GM12878 (cell line): ENCODE measurements around the gene NEK10. TPM values are rescaled to one million over a fixed set of nuclear protein-coding genes. Genes with fewer than 3 reads are reported as not detected.

Source experiments
- ATAC-seq: fragments of 200-7000 bp; cut with Tn5 transposase; 3 replicates; pipeline ENCODE4 v1.9.1; 2020; ENCODE audit warnings: mild to moderate bottlenecking, moderate library complexity
- BruUV-seq: library from RNA; stranded (reverse); fragments of 400-500 nt; replicated peaks from 2 replicates; lab custom pipeline; 2021; lab: Mats Ljungman, UMichigan
- CTCF ChIA-PET: fragments of 300-600 bp; sonication (Branson Sonifier 250); formaldehyde crosslinking; extraction: SDS; loops from one replicate; lab custom pipeline; 2021; ENCODE audit warnings: inconsistent platforms; lab: Yijun Ruan, JAX
- POLR2A ChIA-PET: fragments of 350-600 bp; formaldehyde crosslinking; extraction: SDS; loops from one replicate; lab custom pipeline; 2021; ENCODE audit warnings: inconsistent platforms; lab: Charles Lee
- RAD21 ChIA-PET: fragments of 300-600 bp; sonication (Branson Sonifier 250); formaldehyde crosslinking; loops from one replicate; lab custom pipeline; 2023; ENCODE audit warnings: antibody characterized with exemption; ENCODE audit not compliant: unreplicated experiment; lab: Charles Lee
- SMC1A ChIA-PET: fragments of 300-600 bp; sonication (Branson Sonifier 250); formaldehyde crosslinking; loops from one replicate; lab custom pipeline; 2023; ENCODE audit not compliant: unreplicated experiment, uncharacterized antibody; lab: Charles Lee
- DNase-seq: peaks from one replicate; pipeline ENCODE4 v3.0.0-alpha.2; 2011; ENCODE audit warnings: low read depth, low spot score
- FAIRE-seq: peaks from 3 replicates; lab custom pipeline; 2011; peaks lifted over from hg19 to GRCh38; lab: Jason Lieb, UNC
- H2AFZ ChIP-seq: 2 replicates; pipeline ENCODE4 v1.6.0; 2011; ENCODE audit warnings: low read depth, low read length, control low read depth; ENCODE audit not compliant: control insufficient read depth
- H3K27ac ChIP-seq: 2 replicates; pipeline ENCODE4 v1.5.1; 2011; ENCODE audit warnings: control low read depth; ENCODE audit not compliant: control insufficient read depth, insufficient read depth
- H3K27me3 ChIP-seq, 2 experiments: replicated peaks in 1 of 2; 2 replicates each; pipeline versions ENCODE4 v1.6.0 to v1.6.1; 2011; ENCODE audit warnings: low read length in 1 of 2; ENCODE audit not compliant: control insufficient read depth in 2 of 2, insufficient read depth in 2 of 2
- H3K36me3 ChIP-seq, 2 experiments: 2 replicates each; pipeline ENCODE4 v1.5.1; 2011; ENCODE audit warnings: low read length in 1 of 2; ENCODE audit not compliant: control insufficient read depth in 2 of 2, insufficient read depth in 2 of 2
- H3K4me1 ChIP-seq: 2 replicates; pipeline ENCODE4 v1.6.1; 2011; ENCODE audit warnings: mild to moderate bottlenecking, low read length, moderate library complexity, mixed read lengths; ENCODE audit not compliant: control insufficient read depth, insufficient read depth
- H3K4me2 ChIP-seq: 2 replicates; pipeline ENCODE4 v1.6.0; 2011; ENCODE audit warnings: control low read depth; ENCODE audit not compliant: control insufficient read depth, insufficient read depth
- H3K4me3 ChIP-seq: fragments of 200-600 bp; sonication (generic); 2 replicates; pipeline ENCODE4 v1.5.1; 2016
- H3K79me2 ChIP-seq: 2 replicates; pipeline ENCODE4 v1.6.0; 2011; ENCODE audit warnings: low read length; ENCODE audit not compliant: control insufficient read depth, insufficient read depth
- H3K9ac ChIP-seq: 2 replicates; pipeline ENCODE4 v1.8.0; 2011; ENCODE audit warnings: low read length, control low read depth, mixed read lengths; ENCODE audit not compliant: control insufficient read depth, insufficient read depth
- H3K9me3 ChIP-seq: replicated peaks from 3 replicates; pipeline ENCODE4 v1.5.1; 2011; ENCODE audit warnings: mild to moderate bottlenecking, low read length; ENCODE audit not compliant: control insufficient read depth, insufficient read depth
- H4K20me1 ChIP-seq: 2 replicates; pipeline ENCODE4 v1.6.0; 2011; ENCODE audit not compliant: control insufficient read depth, insufficient read depth
- IKZF1 ChIP-seq: fragments of 450-650 bp; conservative IDR thresholded peaks from 2 replicates; pipeline ENCODE4 v1.6.1; 2017; ENCODE audit warnings: antibody characterized with exemption, mild to moderate bottlenecking
- MYB ChIP-seq: fragments of 150-350 bp; IDR thresholded peaks from 2 replicates; pipeline ENCODE4 v1.6.1; 2014; ENCODE audit warnings: mild to moderate bottlenecking, low read depth, low read length, borderline replicate concordance
- RUNX3 ChIP-seq: IDR thresholded peaks from 2 replicates; pipeline ENCODE4 v1.6.1; 2012; ENCODE audit warnings: low read length, inconsistent platforms
- SMAD1 ChIP-seq: fragments of 450-650 bp; IDR thresholded peaks from 2 replicates; pipeline ENCODE4 v1.6.1; 2018; ENCODE audit warnings: mild to moderate bottlenecking, low read depth; ENCODE audit not compliant: partially characterized antibody
- SP1 ChIP-seq: IDR thresholded peaks from one replicate; pipeline ENCODE4 v1.6.1; 2011; ENCODE audit warnings: low read depth, low read length
- SPI1 ChIP-seq: IDR thresholded peaks from 2 replicates; pipeline ENCODE4 v1.6.1; 2011; ENCODE audit warnings: low read depth, mild to moderate bottlenecking, low read length, moderate library complexity, borderline replicate concordance; ENCODE audit not compliant: insufficient read depth
- ZZZ3 ChIP-seq: IDR thresholded peaks from 2 replicates; pipeline ENCODE4 v1.6.1; 2011; ENCODE audit warnings: low read depth; ENCODE audit not compliant: control insufficient read depth, insufficient read length
- WGBS: methylation state at CpG from one replicate; pipeline ENCODE4 v1.1.6; 2016; ENCODE audit warnings: low lambda C conversion rate; ENCODE audit not compliant: insufficient replicate concordance, insufficient coverage; ENCODE audit errors: missing lambda C conversion rate; 5-methylcytosine and 5-hydroxymethylcytosine counted together
- in situ Hi-C: fragments of 300-500 bp; cut with MboI; formaldehyde crosslinking; loops from 9 replicates; pipeline ENCODE4 v1.14.3; 2018; ENCODE audit warnings: mixed read lengths
- intact Hi-C: fragments of 100-400 bp; cut with micrococcal nuclease; formaldehyde crosslinking; loops from one replicate; pipeline ENCODE4 v1.14.2; 2022; ENCODE audit not compliant: unreplicated experiment
- polyA plus RNA-seq, 11 experiments: library from polyadenylated mRNA; depleted of rRNA in 4 of 11; unstranded in 6 of 11; stranded (reverse) in 5 of 11; fragments of >200 nt; fragmentation: Nextera tagmentation in 4 of 11; fragmentation: Illumina TruSeq in 1 of 11; extraction: Ambion mirVana in 4 of 11; extraction: Trizol in 1 of 11; gene quantifications; 1 replicate in 1 of 11; 2 replicates in 10 of 11; pipeline versions ENCODE4 v1.2.1 to v1.2.3, GENCODE V29; 2011 to 2016; ENCODE audit warnings: inconsistent platforms in 2 of 11, missing spikeins in 2 of 11, low read depth in 1 of 11
- total RNA-seq, 4 experiments: library from RNA; depleted of rRNA in 3 of 4; stranded (reverse); fragments of >200 nt in 3 of 4; fragmentation: Illumina TruSeq in 1 of 4; extraction: Trizol in 1 of 4; gene quantifications; 2 replicates each; pipeline versions ENCODE4 v1.2.1 to v1.2.3, GENCODE V29; 2013 to 2021
- TF ChIP-seq, protein P1 (sequence below): fragments of 450-650 bp; IDR thresholded peaks from 2 replicates; pipeline ENCODE4 v1.6.1; 2017; ENCODE audit warnings: mild to moderate bottlenecking
- TF ChIP-seq, protein P2 (sequence below): fragments of 450-650 bp; formaldehyde crosslinking; IDR thresholded peaks from 2 replicates; pipeline ENCODE4 v1.5.0; 2022; ENCODE audit warnings: mild to moderate bottlenecking, missing genetic modification characterization

The NEK10 gene
- total and polyA plus RNA-seq, 10 of the 15 experiments (the other 5 are each of a cell fraction or from before 2014, with no cell fraction given) = 0.06 to 0.40 (median 0.16) TPM; not detected in 2

DNA sequence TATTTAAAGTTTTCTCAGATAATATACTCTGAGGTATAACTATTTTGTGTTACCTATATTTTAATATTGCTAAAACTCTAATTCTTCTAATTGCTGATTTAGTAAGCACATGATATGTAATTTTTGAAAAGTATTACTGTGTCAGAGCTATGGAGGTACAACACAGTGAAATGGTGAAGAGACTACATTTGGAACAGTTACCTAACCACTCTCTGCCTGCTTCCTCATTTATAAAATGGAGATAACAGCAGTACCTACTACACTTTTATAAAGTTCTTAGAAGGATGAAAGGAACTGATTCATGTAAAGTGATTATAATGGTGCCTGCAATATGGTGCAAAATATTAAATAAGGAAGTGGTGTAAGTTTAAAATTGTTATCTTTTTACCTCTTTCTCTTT lies 16.3 kb upstream of the NEK10 start:
- Histone ChIP-seq H3K9ac (no peak overlapping the region), H4K20me1 (no peaks in the 10 kb centered on the region), H3K36me3 (peaks cover 0 to 5% of the 10 kb centered on the region in 2 experiments; a peak in 2 of 4 replicates), H3K4me1 (no peaks in the 10 kb centered on the region), H3K27ac (no peak overlapping the region), H3K4me3 (no peak overlapping the region), H3K4me2 (no peak overlapping the region), H3K79me2 (no peaks in the 10 kb centered on the region), H3K27me3 (no peaks in the 10 kb centered on the region), H3K9me3 (no peaks in the 10 kb centered on the region), H2AFZ (no peak overlapping the region)
- DNase-seq (no peak), FAIRE-seq (no peak), ATAC-seq (no peak)
- CTCF ChIA-PET = no interaction called here
- intact Hi-C loops (no loop called here), in situ Hi-C loops (no loop called here)
- RAD21 ChIA-PET = no interaction called here
- POLR2A ChIA-PET = no interaction called here
- SMC1A ChIA-PET = no interaction called here
- BruUV-seq = no TSS peak
- TF ChIP-seq MYB (no peak), SPI1 (0 out of 2 replicates have a peak, but pooled peaks have one; percentile 2)

DNA sequence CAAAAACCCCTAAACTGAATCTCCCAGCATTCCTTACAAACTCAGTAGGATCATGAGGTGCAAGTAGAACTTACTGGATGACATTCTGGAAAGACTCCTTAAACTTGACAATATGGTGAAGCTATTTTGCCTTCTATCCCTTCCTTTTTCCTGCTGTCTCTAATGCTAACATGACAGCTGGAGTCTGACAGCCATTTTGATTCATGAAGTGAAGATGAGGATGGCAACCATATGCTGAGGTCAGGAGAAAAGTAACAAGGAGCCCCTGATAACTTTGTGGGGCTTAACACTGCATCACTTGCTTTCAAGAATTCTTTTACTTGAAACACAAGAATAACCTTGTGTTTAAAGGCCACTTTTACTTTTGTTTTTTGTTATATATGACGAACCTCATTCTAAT lies 15.0 kb upstream of the NEK10 start:
- no peak for FAIRE-seq
- no peaks in the 10 kb centered on the region for H3K27me3 ChIP-seq
- in situ Hi-C loops = no loop called here
- SMC1A ChIA-PET = no interaction called here
- H3K36me3 ChIP-seq = peaks cover 0 to 5% of the 10 kb centered on the region in 2 experiments; a peak in 2 of 4 replicates
- H3K4me1 ChIP-seq = no peaks in the 10 kb centered on the region
- POLR2A ChIA-PET = interaction anchor here (0.6 kb wide), 1 partner anchor 26 kb away, joined by 4 read pairs; no protein-coding TSS in a partner anchor
- BruUV-seq = no TSS peak
- no peaks in the 10 kb centered on the region for H3K9me3 ChIP-seq
- H3K4me2 ChIP-seq = no peak overlapping the region
- no peak overlapping the region for H2AFZ ChIP-seq
- H3K9ac ChIP-seq = no peak overlapping the region
- no peak for DNase-seq
- ATAC-seq = no peak
- CTCF ChIA-PET = no interaction called here
- WGBS = 93% methylated on average over 1 of the region's 1 CpG
- intact Hi-C loops = no loop called here
- no peak overlapping the region for H3K4me3 ChIP-seq
- no peaks in the 10 kb centered on the region for H4K20me1 ChIP-seq
- no peak overlapping the region for H3K27ac ChIP-seq
- RAD21 ChIA-PET = no interaction called here
- no peaks in the 10 kb centered on the region for H3K79me2 ChIP-seq
- no peak for TF ChIP-seq SPI1
- no peak for TF ChIP-seq ZZZ3
- no peak for TF ChIP-seq IKZF1
- TF ChIP-seq, protein P1, sequence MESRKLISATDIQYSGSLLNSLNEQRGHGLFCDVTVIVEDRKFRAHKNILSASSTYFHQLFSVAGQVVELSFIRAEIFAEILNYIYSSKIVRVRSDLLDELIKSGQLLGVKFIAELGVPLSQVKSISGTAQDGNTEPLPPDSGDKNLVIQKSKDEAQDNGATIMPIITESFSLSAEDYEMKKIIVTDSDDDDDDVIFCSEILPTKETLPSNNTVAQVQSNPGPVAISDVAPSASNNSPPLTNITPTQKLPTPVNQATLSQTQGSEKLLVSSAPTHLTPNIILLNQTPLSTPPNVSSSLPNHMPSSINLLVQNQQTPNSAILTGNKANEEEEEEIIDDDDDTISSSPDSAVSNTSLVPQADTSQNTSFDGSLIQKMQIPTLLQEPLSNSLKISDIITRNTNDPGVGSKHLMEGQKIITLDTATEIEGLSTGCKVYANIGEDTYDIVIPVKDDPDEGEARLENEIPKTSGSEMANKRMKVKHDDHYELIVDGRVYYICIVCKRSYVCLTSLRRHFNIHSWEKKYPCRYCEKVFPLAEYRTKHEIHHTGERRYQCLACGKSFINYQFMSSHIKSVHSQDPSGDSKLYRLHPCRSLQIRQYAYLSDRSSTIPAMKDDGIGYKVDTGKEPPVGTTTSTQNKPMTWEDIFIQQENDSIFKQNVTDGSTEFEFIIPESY = no peak
- no peak for TF ChIP-seq SP1
- TF ChIP-seq, protein P2, sequence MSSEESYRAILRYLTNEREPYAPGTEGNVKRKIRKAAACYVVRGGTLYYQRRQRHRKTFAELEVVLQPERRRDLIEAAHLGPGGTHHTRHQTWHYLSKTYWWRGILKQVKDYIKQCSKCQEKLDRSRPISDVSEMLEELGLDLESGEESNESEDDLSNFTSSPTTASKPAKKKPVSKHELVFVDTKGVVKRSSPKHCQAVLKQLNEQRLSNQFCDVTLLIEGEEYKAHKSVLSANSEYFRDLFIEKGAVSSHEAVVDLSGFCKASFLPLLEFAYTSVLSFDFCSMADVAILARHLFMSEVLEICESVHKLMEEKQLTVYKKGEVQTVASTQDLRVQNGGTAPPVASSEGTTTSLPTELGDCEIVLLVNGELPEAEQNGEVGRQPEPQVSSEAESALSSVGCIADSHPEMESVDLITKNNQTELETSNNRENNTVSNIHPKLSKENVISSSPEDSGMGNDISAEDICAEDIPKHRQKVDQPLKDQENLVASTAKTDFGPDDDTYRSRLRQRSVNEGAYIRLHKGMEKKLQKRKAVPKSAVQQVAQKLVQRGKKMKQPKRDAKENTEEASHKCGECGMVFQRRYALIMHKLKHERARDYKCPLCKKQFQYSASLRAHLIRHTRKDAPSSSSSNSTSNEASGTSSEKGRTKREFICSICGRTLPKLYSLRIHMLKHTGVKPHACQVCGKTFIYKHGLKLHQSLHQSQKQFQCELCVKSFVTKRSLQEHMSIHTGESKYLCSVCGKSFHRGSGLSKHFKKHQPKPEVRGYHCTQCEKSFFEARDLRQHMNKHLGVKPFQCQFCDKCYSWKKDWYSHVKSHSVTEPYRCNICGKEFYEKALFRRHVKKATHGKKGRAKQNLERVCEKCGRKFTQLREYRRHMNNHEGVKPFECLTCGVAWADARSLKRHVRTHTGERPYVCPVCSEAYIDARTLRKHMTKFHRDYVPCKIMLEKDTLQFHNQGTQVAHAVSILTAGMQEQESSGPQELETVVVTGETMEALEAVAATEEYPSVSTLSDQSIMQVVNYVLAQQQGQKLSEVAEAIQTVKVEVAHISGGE (CRISPR knock-in tag) = no peak
- no peak for TF ChIP-seq RUNX3
- no peak for TF ChIP-seq SMAD1
